Aorta (tissue), 5 donors: ENCODE results near the gene RNF175. TPM values are rescaled to one million over a fixed set of nuclear protein-coding genes. Genes with fewer than 3 reads are reported as not detected.

Source experiments
- ATAC-seq: fragments of 200-7000 bp; cut with Tn5 transposase; one replicate; pipeline ENCODE4 v1.9.1; 2022; ENCODE audit warnings: moderate library complexity; ENCODE audit not compliant: low FRiP score
- DNase-seq, 2 donors: peaks; one replicate each; pipeline ENCODE4 v3.0.0-alpha.2; 2020
- H3K27ac ChIP-seq, 2 donors: one replicate each; pipeline ENCODE4 v1.5.1; 2013; ENCODE audit warnings: low read length in 2 of 2, mild to moderate bottlenecking in 2 of 2, moderate library complexity in 2 of 2, control low read depth in 1 of 2, inconsistent platforms in 1 of 2, low read depth in 1 of 2
- H3K27me3 ChIP-seq, 2 donors: one replicate each; pipeline ENCODE4 v1.6.1; 2013; ENCODE audit warnings: control low read depth in 1 of 2, low read length in 1 of 2, mild to moderate bottlenecking in 1 of 2, moderate library complexity in 1 of 2; ENCODE audit not compliant: insufficient read depth in 2 of 2, control insufficient read depth in 1 of 2
- H3K36me3 ChIP-seq, 2 donors: one replicate each; pipeline ENCODE4 v1.6.1; 2013; ENCODE audit warnings: control low read depth in 1 of 2, low read length in 1 of 2, mild to moderate bottlenecking in 1 of 2; ENCODE audit not compliant: insufficient read depth in 2 of 2, control insufficient read depth in 1 of 2
- H3K4me1 ChIP-seq, 2 donors: one replicate each; pipeline ENCODE4 v1.6.1; 2013; ENCODE audit warnings: low read length in 2 of 2, control low read depth in 1 of 2, mild to moderate bottlenecking in 1 of 2, moderate library complexity in 1 of 2; ENCODE audit not compliant: insufficient read depth in 2 of 2, control insufficient read depth in 1 of 2
- H3K4me3 ChIP-seq, 2 donors: one replicate each; pipeline ENCODE4 v1.5.1; 2013; ENCODE audit warnings: low read length in 2 of 2, control low read depth in 1 of 2, mild to moderate bottlenecking in 1 of 2
- H3K9me3 ChIP-seq: one replicate; pipeline ENCODE4 v1.6.1; 2013; ENCODE audit warnings: mild to moderate bottlenecking, low read length; ENCODE audit not compliant: control insufficient read depth
- WGBS, 2 donors: extraction: QIAGEN DNeasy Blood & Tissue Kit; methylation state at CpG; one replicate each; pipeline ENCODE4 v1.1.7; 2013; 5-methylcytosine and 5-hydroxymethylcytosine counted together
- intact Hi-C, 2 donors: fragments of 100-400 bp; cut with DNase I; formaldehyde crosslinking; loops; one replicate each; pipeline versions ENCODE4 v1.14.2 to v1.15.0; 2022
- polyA plus RNA-seq, 2 donors: library from polyadenylated mRNA; stranded (reverse); fragments of 200-250 nt; gene quantifications; one replicate each; pipeline ENCODE4 v1.2.3, GENCODE V29; 2013
- total RNA-seq, 2 donors: library from RNA; stranded (reverse); fragmentation: NEBNext Ultra II Directional; extraction: Animal tissue kit (Norgen Biotek cat#: 25700); gene quantifications; one replicate each; pipeline ENCODE4 v1.2.1, GENCODE V29; 2021
- donor health status: healthy with polysubstance abuse.
- donor health status: Bipolar disorder and iron deficiency.
- donor health status: DM: no; HTN: no; CAD: no.
- donor health status: DM: no; HTN: no; CAD: no.
- donor health status: DM: yes; HTN: yes; CAD: no.

RNF175 gene
- total and polyA plus RNA-seq, 4 donors, result 0.33 to 1.0 TPM; not detected in 2

- no peaks in the 10 kb centered on the region for H3K36me3 ChIP-seq
- H3K27me3 ChIP-seq, result no peaks in the 10 kb centered on the region
- intact Hi-C loops, result loop anchor here (10.0 kb wide), 2 partner anchors 293 to 603 kb away; no protein-coding TSS in a partner anchor
- H3K4me1 ChIP-seq, result peaks cover 0 to 3% of the 10 kb centered on the region in 2 donors
- ATAC-seq (no peak), DNase-seq (no peak)
- WGBS, 2 donors, result 88 to 93% methylated on average over 4 of the region's 4 CpGs
- no peak overlapping the region for H3K4me3 ChIP-seq
- H3K9me3 ChIP-seq, result no peaks in the 10 kb centered on the region
- no peak overlapping the region for H3K27ac ChIP-seq
Measured at GRCh38 chr4:153747406-153747955, 12.3 kb downstream of the RNF175 start.

DNA sequence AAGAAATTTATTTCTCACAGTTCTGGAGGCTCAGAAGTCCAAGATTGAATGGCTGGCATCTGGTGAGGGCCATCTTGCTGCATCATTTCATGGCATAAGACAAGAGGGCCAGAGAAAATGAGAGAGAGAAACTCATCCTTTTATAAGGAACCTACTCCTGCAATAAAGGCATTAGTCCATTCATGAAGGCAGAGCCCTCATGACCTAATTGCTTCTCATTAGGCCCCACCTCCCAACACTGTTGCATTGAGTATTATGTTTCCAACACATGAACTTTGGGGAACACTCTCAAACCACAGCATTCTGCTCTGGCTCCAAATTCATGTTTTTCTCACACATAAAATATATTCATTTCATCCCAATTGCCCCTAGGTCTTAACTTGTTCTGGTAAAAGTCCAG is 14.2 kb downstream of the RNF175 start:
- Histone ChIP-seq H3K4me3 (no peak overlapping the region), H3K36me3 (no peaks in the 10 kb centered on the region), H3K4me1 (peaks cover 0 to 3% of the 10 kb centered on the region in 2 donors), H3K9me3 (peaks cover 2% of the 10 kb centered on the region), H3K27me3 (no peaks in the 10 kb centered on the region), H3K27ac (no peak overlapping the region)
- DNase-seq (no peak), ATAC-seq (no peak)
- intact Hi-C loops, result loop anchor here (10.0 kb wide), 2 partner anchors 291 to 601 kb away; no protein-coding TSS in a partner anchor

GRCh38 chr4:153741541-153741940 is 18.3 kb downstream of the RNF175 start:
- no peak for ATAC-seq
- 81% methylated on average over 2 of the region's 2 CpGs for WGBS, 2 donors
- intact Hi-C loops, result loop anchor here (10.0 kb wide), 2 partner anchors 287 to 597 kb away; no protein-coding TSS in a partner anchor
- no peak overlapping the region for H3K4me3 ChIP-seq
- H3K27me3 ChIP-seq, result no peaks in the 10 kb centered on the region
- H3K27ac ChIP-seq, result no peak overlapping the region
- no peak for DNase-seq
- peaks cover 2% of the 10 kb centered on the region for H3K9me3 ChIP-seq
- no peaks in the 10 kb centered on the region for H3K4me1 ChIP-seq
- H3K36me3 ChIP-seq, result no peaks in the 10 kb centered on the region

- no peak for ATAC-seq
Measured at GRCh38 chr4:153735906-153736461, 23.8 kb downstream of the RNF175 start.

GRCh38 chr4:153733751-153734448 is 25.9 kb downstream of the RNF175 start:
- no peak overlapping the region for H3K4me3 ChIP-seq
- no peak for DNase-seq
- no peaks in the 10 kb centered on the region for H3K4me1 ChIP-seq
- 57 to 59% methylated on average over 4 of the region's 4 CpGs for WGBS, 2 donors
- no peaks in the 10 kb centered on the region for H3K9me3 ChIP-seq
- H3K27me3 ChIP-seq, result no peaks in the 10 kb centered on the region
- no peak for ATAC-seq
- no peak overlapping the region for H3K27ac ChIP-seq
- intact Hi-C loops, result no loop called here
- no peaks in the 10 kb centered on the region for H3K36me3 ChIP-seq

More at GRCh38 chr4:153735906-153736461, 23.8 kb downstream of the RNF175 start:
- intact Hi-C loops, result no loop called here
- no peak overlapping the region for H3K27ac ChIP-seq
- H3K27me3 ChIP-seq, result no peaks in the 10 kb centered on the region
- no peaks in the 10 kb centered on the region for H3K36me3 ChIP-seq
- no peaks in the 10 kb centered on the region for H3K4me1 ChIP-seq
- peaks cover 2% of the 10 kb centered on the region for H3K9me3 ChIP-seq
- DNase-seq, result no peak
- no peak overlapping the region for H3K4me3 ChIP-seq

GRCh38 chr4:153731239-153731638 is 28.6 kb downstream of the RNF175 start:
- no peak overlapping the region for H3K27ac ChIP-seq
- 17 to 34% methylated on average over 3 of the region's 3 CpGs for WGBS, 2 donors

DNA sequence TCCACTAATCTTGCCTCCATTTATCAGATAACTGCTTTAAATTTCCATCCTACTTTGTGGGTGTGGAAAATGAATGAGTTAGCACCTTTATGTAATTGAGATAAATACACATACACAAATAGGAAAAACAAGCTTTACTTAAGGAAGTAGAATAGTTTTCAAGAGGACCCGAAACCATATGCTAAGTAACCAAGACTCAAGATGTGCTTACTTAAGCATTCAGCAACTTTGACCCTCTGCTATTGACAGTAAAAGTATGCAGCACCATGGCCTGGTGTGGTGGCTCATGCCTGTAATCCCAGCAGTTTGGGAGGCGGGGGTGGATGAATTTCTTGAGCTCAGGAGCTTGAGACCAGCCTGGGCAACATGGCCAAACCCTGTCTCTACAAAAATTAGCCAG is 29.9 kb downstream of the RNF175 start:
- intact Hi-C loops, result no loop called here
- H3K27me3 ChIP-seq, result no peaks in the 10 kb centered on the region
- DNase-seq, result no peak
- no peaks in the 10 kb centered on the region for H3K36me3 ChIP-seq
- H3K9me3 ChIP-seq, result no peaks in the 10 kb centered on the region
- H3K4me1 ChIP-seq, result no peaks in the 10 kb centered on the region
- no peak for ATAC-seq
- WGBS, 2 donors, result 89 to 98% methylated on average over 2 of the region's 2 CpGs
- no peak overlapping the region for H3K27ac ChIP-seq
- no peak overlapping the region for H3K4me3 ChIP-seq

More at GRCh38 chr4:153731239-153731638, 28.6 kb downstream of the RNF175 start:
- H3K4me3 ChIP-seq, result no peak overlapping the region
- no peaks in the 10 kb centered on the region for H3K27me3 ChIP-seq
- no peak for ATAC-seq
- H3K4me1 ChIP-seq, result no peaks in the 10 kb centered on the region
- no peaks in the 10 kb centered on the region for H3K36me3 ChIP-seq
- H3K9me3 ChIP-seq, result no peaks in the 10 kb centered on the region
- intact Hi-C loops, result no loop called here
- DNase-seq, result no peak

- ATAC-seq, result no peak
- H3K27ac ChIP-seq, result no peak overlapping the region
- 82 to 88% methylated on average over 4 of the region's 4 CpGs for WGBS, 2 donors
Measured at GRCh38 chr4:153728660-153729059, 31.2 kb downstream of the RNF175 start.

DNA sequence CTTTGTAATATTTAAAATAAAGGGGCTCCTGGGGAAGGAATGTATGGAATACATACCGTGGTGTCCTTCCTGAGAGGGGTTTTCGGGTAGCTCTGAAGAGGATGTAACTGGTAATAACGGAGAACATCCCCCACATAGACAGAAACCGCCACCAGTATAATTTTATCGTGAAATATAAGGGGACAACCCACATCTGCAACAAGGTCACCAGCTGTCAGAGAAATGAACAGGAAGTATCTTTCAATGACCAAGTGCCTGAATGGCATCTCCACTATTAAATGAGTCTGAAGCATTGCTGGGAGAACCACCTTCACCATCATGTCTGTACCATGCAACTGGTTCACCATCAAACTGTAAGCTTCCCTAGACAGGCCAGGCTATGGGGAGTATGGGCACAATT is 31.7 kb downstream of the RNF175 start:
- intact Hi-C loops, result no loop called here
- Histone ChIP-seq H3K27me3 (no peaks in the 10 kb centered on the region), H3K27ac (no peak overlapping the region), H3K4me1 (no peaks in the 10 kb centered on the region), H3K4me3 (no peak overlapping the region), H3K36me3 (no peaks in the 10 kb centered on the region), H3K9me3 (no peaks in the 10 kb centered on the region)
- 96% methylated on average over 5 of the region's 5 CpGs for WGBS, 2 donors
- no peak for ATAC-seq
- DNase-seq, result no peak

More at GRCh38 chr4:153728660-153729059, 31.2 kb downstream of the RNF175 start:
- H3K4me1 ChIP-seq, result no peaks in the 10 kb centered on the region
- H3K9me3 ChIP-seq, result no peaks in the 10 kb centered on the region
- H3K4me3 ChIP-seq, result no peak overlapping the region
- intact Hi-C loops, result no loop called here
- no peaks in the 10 kb centered on the region for H3K36me3 ChIP-seq
- no peak for DNase-seq
- H3K27me3 ChIP-seq, result no peaks in the 10 kb centered on the region
